HG03064 (cell line): ENCODE measurements around the gene KLHL42.
"Not testable (repeated sequence)": the region's sequence is repeated elsewhere in the genome, so short reads cannot be mapped to it uniquely, and the experiment has no call there.

Experiments used
- ATAC-seq: cut with Tn5 transposase; IDR thresholded peaks from one replicate; pipeline ENCODE4 v1.9.1; 2021; ENCODE audit warnings: low read depth; ENCODE audit not compliant: unreplicated experiment

KLHL42 gene

GRCh38 chr12:27814851-27815591, 35.0 kb downstream of the KLHL42 start:
- no peak for ATAC-seq

- ATAC-seq = no peak
Measured at GRCh38 chr12:27817766-27818165, 37.7 kb downstream of the KLHL42 start.

- ATAC-seq = no peak
Measured at GRCh38 chr12:27818401-27818918, 38.4 kb downstream of the KLHL42 start.

- no peak for ATAC-seq
Measured at GRCh38 chr12:27820564-27820963, 40.5 kb downstream of the KLHL42 start.

- ATAC-seq = no peak
Measured at GRCh38 chr12:27821259-27821973, 41.4 kb downstream of the KLHL42 start.

- peak; percentile 59 for ATAC-seq
Measured at GRCh38 chr12:27822076-27822712, 42.2 kb downstream of the KLHL42 start.

GRCh38 chr12:27823038-27823437, 43.0 kb downstream of the KLHL42 start:
- no peak for ATAC-seq

- ATAC-seq = peak; percentile 61
Measured at GRCh38 chr12:27824126-27824842, 44.3 kb downstream of the KLHL42 start.

GRCh38 chr12:27826076-27826475, 46.0 kb downstream of the KLHL42 start:
- no peak for ATAC-seq

- ATAC-seq = no peak
Measured at GRCh38 chr12:27828196-27828595, 48.2 kb downstream of the KLHL42 start.

- no peak for ATAC-seq
Measured at GRCh38 chr12:27838543-27839185, 58.6 kb downstream of the KLHL42 start.

- ATAC-seq = no peak
Measured at GRCh38 chr12:27840229-27840999, 60.4 kb downstream of the KLHL42 start.

- no peak for ATAC-seq
Measured at GRCh38 chr12:27841392-27841882, 61.4 kb downstream of the KLHL42 start.

GRCh38 chr12:27843714-27844245, 63.7 kb downstream of the KLHL42 start:
- no peak for ATAC-seq

GRCh38 chr12:27844366-27845090, 64.5 kb downstream of the KLHL42 start:
- no peak for ATAC-seq

GRCh38 chr12:27845187-27845586, 65.2 kb downstream of the KLHL42 start:
- ATAC-seq = no peak

GRCh38 chr12:27845706-27846105, 65.7 kb downstream of the KLHL42 start:
- ATAC-seq = not testable (repeated sequence)

GRCh38 chr12:27847293-27847692, 67.3 kb downstream of the KLHL42 start:
- not testable (repeated sequence) for ATAC-seq
